NB4 (cell line): ENCODE results near the gene UGGT1.

Source experiments
- CTCF ChIP-seq: IDR thresholded peaks from one replicate; pipeline ENCODE4 v1.5.1; 2012; ENCODE audit warnings: low read depth, low read length
- MAX ChIP-seq: IDR thresholded peaks from 2 replicates; pipeline ENCODE4 v1.6.1; 2011; ENCODE audit warnings: low read depth, low read length

GRCh38 chr2:128196026-128196425 is 105.0 kb downstream of the UGGT1 start:
- TF ChIP-seq CTCF: no peak
- TF ChIP-seq MAX: no peak
